Activated CD8-positive, alpha-beta T cell treated with anti-CD3 and anti-CD28 coated beads for 36 hours (primary cell): ENCODE measurements around the gene CECR2. TPM values are rescaled to one million over a fixed set of nuclear protein-coding genes. Genes with fewer than 3 reads are reported as not detected.

Source experiments
- ATAC-seq: fragments of 200-7000 bp; cut with Tn5 transposase; one replicate; pipeline ENCODE4 v1.10.0; 2021; ENCODE audit warnings: mild to moderate bottlenecking, moderate library complexity
- CTCF ChIA-PET: fragments of 350-600 bp; sonication (Branson Sonifier 250); formaldehyde crosslinking; loops from one replicate; lab custom pipeline; 2021; ENCODE audit warnings: antibody characterized with exemption; lab: Charles Lee
- POLR2A ChIA-PET: fragments of 350-600 bp; sonication (Branson Sonifier 250); formaldehyde crosslinking; loops from one replicate; lab custom pipeline; 2021; ENCODE audit warnings: antibody characterized with exemption; lab: Charles Lee
- DNase-seq: peaks from one replicate; pipeline ENCODE4 v3.0.0-alpha.2; 2020
- H3K27ac Mint-ChIP-seq: one replicate; pipeline ENCODE4 v1.8.0; 2021; ENCODE audit warnings: mild to moderate bottlenecking, mixed read lengths
- H3K27me3 Mint-ChIP-seq: one replicate; pipeline ENCODE4 v1.8.0; 2021; ENCODE audit warnings: mixed read lengths
- H3K36me3 Mint-ChIP-seq: one replicate; pipeline ENCODE4 v1.8.0; 2021; ENCODE audit warnings: low read depth, mixed read lengths
- H3K4me1 Mint-ChIP-seq: one replicate; pipeline ENCODE4 v1.8.0; 2021; ENCODE audit warnings: low read depth, mixed read lengths
- H3K4me3 Mint-ChIP-seq: one replicate; pipeline ENCODE4 v1.8.0; 2021; ENCODE audit warnings: mild to moderate bottlenecking, moderate library complexity, mixed read lengths
- H3K9me3 Mint-ChIP-seq: one replicate; pipeline ENCODE4 v1.8.0; 2021; ENCODE audit warnings: mixed read lengths
- intact Hi-C: fragments of 100-400 bp; cut with micrococcal nuclease; formaldehyde crosslinking; loops from one replicate; pipeline ENCODE4 v1.10.0; 2022
- total RNA-seq, 2 experiments: library from RNA; stranded (reverse); gene quantifications; one replicate each; pipeline ENCODE4 v1.2.3, GENCODE V29; 2021
- TF ChIP-seq, protein P1 (sequence below): fragments of 200-600 bp; IDR thresholded peaks from one replicate; pipeline ENCODE4 v1.8.0; 2022; ENCODE audit warnings: antibody characterized with exemption, mild to moderate bottlenecking

CECR2 gene
- total RNA-seq, 2 experiments from 2014 or later: 0.11 to 0.16 TPM

DNA sequence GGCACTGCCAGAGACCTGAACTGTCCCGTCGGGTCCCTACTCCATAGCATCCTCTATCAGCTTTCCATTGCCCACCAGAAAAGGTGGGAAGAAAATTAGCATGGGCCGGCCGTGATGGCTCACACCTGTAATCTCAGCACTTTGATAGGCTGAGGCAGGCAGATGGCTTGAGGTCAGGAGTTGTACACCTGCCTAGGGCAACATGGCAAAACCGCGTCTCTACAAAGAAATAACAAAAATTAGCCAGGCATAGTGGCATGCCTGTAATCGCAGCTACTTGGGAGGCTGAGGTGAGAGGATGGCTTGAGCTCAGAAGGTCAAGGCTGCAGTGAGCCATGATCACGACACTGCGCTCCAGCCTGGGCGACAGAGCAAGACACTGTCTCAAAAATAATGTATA, 197.5 kb downstream of the CECR2 start:
- TF ChIP-seq, protein P1, sequence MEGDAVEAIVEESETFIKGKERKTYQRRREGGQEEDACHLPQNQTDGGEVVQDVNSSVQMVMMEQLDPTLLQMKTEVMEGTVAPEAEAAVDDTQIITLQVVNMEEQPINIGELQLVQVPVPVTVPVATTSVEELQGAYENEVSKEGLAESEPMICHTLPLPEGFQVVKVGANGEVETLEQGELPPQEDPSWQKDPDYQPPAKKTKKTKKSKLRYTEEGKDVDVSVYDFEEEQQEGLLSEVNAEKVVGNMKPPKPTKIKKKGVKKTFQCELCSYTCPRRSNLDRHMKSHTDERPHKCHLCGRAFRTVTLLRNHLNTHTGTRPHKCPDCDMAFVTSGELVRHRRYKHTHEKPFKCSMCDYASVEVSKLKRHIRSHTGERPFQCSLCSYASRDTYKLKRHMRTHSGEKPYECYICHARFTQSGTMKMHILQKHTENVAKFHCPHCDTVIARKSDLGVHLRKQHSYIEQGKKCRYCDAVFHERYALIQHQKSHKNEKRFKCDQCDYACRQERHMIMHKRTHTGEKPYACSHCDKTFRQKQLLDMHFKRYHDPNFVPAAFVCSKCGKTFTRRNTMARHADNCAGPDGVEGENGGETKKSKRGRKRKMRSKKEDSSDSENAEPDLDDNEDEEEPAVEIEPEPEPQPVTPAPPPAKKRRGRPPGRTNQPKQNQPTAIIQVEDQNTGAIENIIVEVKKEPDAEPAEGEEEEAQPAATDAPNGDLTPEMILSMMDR: no peak

DNA sequence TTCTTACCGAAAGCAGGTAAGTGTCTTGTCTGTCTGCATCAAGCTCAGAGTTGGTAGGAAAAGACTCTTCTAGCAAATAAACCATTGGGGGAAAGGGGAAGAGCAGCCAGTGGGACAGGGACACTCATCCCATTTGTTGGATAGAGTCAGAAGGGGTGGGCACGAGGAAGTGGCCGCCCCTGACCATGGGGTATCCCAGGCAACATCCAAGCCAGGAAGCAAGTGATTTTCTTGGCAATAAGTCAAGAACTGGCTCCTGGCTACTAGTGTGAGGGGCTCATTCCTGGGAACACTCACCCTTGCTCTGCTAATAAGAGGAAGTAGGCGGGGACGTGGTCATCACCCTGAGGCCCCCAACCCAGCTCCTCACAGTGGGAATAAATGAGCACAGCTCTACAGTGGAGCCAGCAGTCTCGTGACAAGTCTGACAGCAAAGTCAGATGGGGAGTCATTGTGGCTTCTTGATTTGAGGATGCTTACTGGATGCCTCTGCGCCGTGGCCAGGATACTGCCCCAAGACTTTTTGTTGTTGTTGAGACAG, 200.8 kb downstream of the CECR2 start:
- ATAC-seq (no peak), DNase-seq (no peak)
- Mint-ChIP-seq H3K36me3 (no peaks in the 10 kb centered on the region), H3K4me1 (no peaks in the 10 kb centered on the region), H3K4me3 (no peak overlapping the region), H3K27ac (no peak overlapping the region), H3K9me3 (no peaks in the 10 kb centered on the region), H3K27me3 (peaks cover 5% of the 10 kb centered on the region)
- CTCF ChIA-PET: no interaction called here
- TF ChIP-seq, protein P1: no peak
- intact Hi-C loops: no loop called here
- POLR2A ChIA-PET: no interaction called here

More for the DNA sequence above, 197.5 kb downstream of the CECR2 start:
- H3K4me3 Mint-ChIP-seq: no peak overlapping the region
- peaks cover 5% of the 10 kb centered on the region for H3K27me3 Mint-ChIP-seq
- H3K9me3 Mint-ChIP-seq: no peaks in the 10 kb centered on the region
- ATAC-seq (no peak), DNase-seq (no peak)
- H3K4me1 Mint-ChIP-seq: no peaks in the 10 kb centered on the region
- H3K36me3 Mint-ChIP-seq: no peaks in the 10 kb centered on the region
- intact Hi-C loops: no loop called here
- ChIA-PET CTCF (no interaction called here), POLR2A (interaction anchor here (0.7 kb wide), 1 partner anchor 18 kb away, joined by 3 read pairs; no protein-coding TSS in a partner anchor)
- H3K27ac Mint-ChIP-seq: no peak overlapping the region

DNA sequence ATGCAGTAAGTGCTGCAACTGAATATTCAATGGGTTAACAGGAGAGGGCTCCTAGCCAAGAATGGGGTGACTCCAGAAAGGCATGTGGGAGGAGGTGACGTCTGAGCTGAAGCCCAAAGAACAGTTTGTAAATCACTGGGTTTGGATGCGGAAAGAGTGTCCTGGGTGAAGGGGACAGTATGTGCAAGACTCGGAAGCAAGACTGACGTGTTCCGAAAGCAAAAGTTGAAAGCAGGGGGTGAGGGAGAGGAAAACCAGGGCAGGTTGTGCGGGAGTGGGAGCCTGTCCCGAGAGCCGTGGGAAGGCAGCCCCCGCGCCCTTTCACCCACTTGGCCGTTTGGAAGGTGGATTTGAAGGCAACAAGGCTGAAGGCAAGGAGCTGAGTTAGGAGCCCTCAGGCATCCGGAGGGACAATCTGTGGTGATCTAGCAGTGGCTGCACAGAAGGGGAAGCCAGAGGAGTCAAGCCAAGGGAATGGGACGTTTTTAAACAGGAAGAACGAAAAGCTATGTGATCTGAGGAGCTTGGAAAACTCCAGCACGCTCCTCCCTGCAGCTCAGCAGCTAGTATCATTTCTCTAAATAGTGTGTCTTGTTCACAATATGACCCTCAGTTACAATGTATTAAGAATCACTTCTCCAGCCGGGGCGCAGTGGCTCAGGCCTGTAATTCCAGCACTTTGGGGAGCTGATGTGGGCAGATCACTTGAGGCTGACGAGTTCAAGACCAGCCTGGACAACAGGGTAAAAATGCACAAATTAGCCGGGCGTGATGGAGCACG, 201.8 kb downstream of the CECR2 start:
- TF ChIP-seq, protein P1: no peak

DNA sequence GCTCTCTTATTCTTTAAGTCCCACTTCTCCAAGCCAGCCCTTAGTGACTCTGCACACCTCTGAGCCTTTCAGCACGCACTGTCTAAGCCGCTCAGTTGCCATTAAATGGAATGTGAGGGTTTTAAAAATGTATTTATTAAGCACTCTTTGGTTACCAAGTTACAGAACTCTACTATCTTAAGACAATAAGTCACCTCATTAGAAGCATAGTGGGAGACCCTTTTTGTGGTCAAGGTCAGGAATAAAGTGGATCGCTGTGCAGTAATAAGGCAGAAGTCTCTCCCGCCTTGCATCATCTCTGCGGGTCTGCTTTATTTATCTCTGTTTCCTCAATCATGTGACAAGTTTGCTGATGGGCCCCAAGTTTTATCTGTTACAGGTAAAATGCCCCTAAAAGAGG, 205.9 kb downstream of the CECR2 start:
- ATAC-seq (no peak), DNase-seq (no peak)
- CTCF ChIA-PET: no interaction called here
- Mint-ChIP-seq H3K27ac (no peak overlapping the region), H3K27me3 (peaks cover 1% of the 10 kb centered on the region), H3K9me3 (no peaks in the 10 kb centered on the region), H3K36me3 (no peaks in the 10 kb centered on the region), H3K4me1 (no peaks in the 10 kb centered on the region), H3K4me3 (no peak overlapping the region)
- TF ChIP-seq, protein P1: no peak
- intact Hi-C loops: no loop called here
- POLR2A ChIA-PET: no interaction called here

More for the DNA sequence above, 201.8 kb downstream of the CECR2 start:
- DNase-seq: no peak
- Mint-ChIP-seq H3K27me3 (peaks cover 5% of the 10 kb centered on the region), H3K27ac (no peak overlapping the region), H3K4me1 (no peaks in the 10 kb centered on the region), H3K4me3 (no peak overlapping the region), H3K9me3 (no peaks in the 10 kb centered on the region), H3K36me3 (no peaks in the 10 kb centered on the region)
- intact Hi-C loops: no loop called here
- no peak for ATAC-seq
- ChIA-PET CTCF (no interaction called here), POLR2A (no interaction called here)

DNA sequence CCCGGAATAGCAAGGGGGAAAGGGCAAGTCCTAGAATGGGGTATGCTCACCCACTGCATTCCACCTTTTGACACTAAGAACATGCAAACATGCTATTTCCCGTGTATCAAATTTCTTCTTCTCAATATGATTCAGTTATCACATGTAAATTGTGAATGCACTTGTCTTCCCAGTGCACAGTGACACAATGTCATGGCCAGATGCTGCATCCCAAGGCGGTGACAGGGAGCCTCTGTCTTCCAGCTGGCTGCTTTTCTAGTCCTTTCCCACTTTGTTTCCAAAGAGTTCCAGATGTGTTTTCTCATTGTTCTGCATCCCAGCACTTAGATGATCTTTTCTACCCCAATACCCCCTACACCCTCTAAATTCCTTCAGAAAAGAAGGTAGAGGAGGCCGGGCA, 206.4 kb downstream of the CECR2 start:
- POLR2A ChIA-PET: no interaction called here
- Mint-ChIP-seq H3K27ac (no peak overlapping the region), H3K4me1 (no peaks in the 10 kb centered on the region), H3K9me3 (no peaks in the 10 kb centered on the region), H3K27me3 (peaks cover 1% of the 10 kb centered on the region), H3K4me3 (no peak overlapping the region), H3K36me3 (no peaks in the 10 kb centered on the region)
- CTCF ChIA-PET: no interaction called here
- TF ChIP-seq, protein P1: no peak
- no peak for DNase-seq
- no peak for ATAC-seq
- intact Hi-C loops: no loop called here
